Spleen (tissue), 13 donors: ENCODE results near the gene ZGRF1. TPM values are rescaled to one million over a fixed set of nuclear protein-coding genes. Genes with fewer than 3 reads are reported as not detected.

Source experiments
- DNase-seq: peaks from one replicate; pipeline ENCODE4 v3.0.0-alpha.2; 2020
- H3K27ac ChIP-seq, 8 donors: fragments of 200-600 bp; sonication (generic) in 7 of 8; 1 replicate in 4 of 8; 2 replicates in 4 of 8; pipeline versions ENCODE4 v1.5.0 to v1.8.0; 2016 to 2021; ENCODE audit warnings: inconsistent platforms in 4 of 8, mild to moderate bottlenecking in 4 of 8, moderate library complexity in 1 of 8
- H3K27me3 ChIP-seq, 7 donors: fragments of 200-600 bp; sonication (generic) in 6 of 7; replicated peaks in 1 of 7; 1 replicate in 4 of 7; 2 replicates in 3 of 7; pipeline versions ENCODE4 v1.5.0 to v1.8.0; 2016 to 2021; ENCODE audit warnings: inconsistent platforms in 3 of 7, mild to moderate bottlenecking in 1 of 7
- H3K36me3 ChIP-seq, 6 donors: fragments of 200-600 bp; sonication (generic) in 5 of 6; 1 replicate in 4 of 6; 2 replicates in 2 of 6; pipeline versions ENCODE4 v1.5.0 to v1.8.0; 2016 to 2021; ENCODE audit warnings: inconsistent platforms in 2 of 6
- H3K4me1 ChIP-seq, 6 donors: fragments of 200-600 bp; sonication (generic) in 5 of 6; 1 replicate in 3 of 6; 2 replicates in 3 of 6; pipeline versions ENCODE4 v1.5.0 to v1.8.0; 2016 to 2021; ENCODE audit warnings: inconsistent platforms in 3 of 6
- H3K4me3 ChIP-seq, 8 donors: fragments of 200-600 bp; sonication (generic) in 7 of 8; 1 replicate in 4 of 8; 2 replicates in 4 of 8; pipeline versions ENCODE4 v1.5.0 to v1.8.0; 2016 to 2021; ENCODE audit warnings: inconsistent platforms in 4 of 8, mild to moderate bottlenecking in 4 of 8, moderate library complexity in 2 of 8
- H3K9me3 ChIP-seq, 8 donors: fragments of 200-600 bp; sonication (generic) in 7 of 8; 1 replicate in 4 of 8; 2 replicates in 4 of 8; pipeline versions ENCODE4 v1.5.0 to v1.8.0; 2016 to 2021; ENCODE audit warnings: inconsistent platforms in 4 of 8
- CTCF ChIP-seq, 11 experiments: fragments of 200-600 bp in 7 of 11; fragments of 450-650 bp in 4 of 11; sonication (generic) in 4 of 11; IDR thresholded peaks in 8 of 11; conservative IDR thresholded peaks in 3 of 11; 1 replicate in 7 of 11; 2 replicates in 4 of 11; pipeline versions ENCODE4 v1.4.0 to v1.8.0; 2016 to 2021; ENCODE audit warnings: antibody characterized with exemption in 11 of 11, inconsistent platforms in 4 of 11, mild to moderate bottlenecking in 1 of 11
- POLR2A ChIP-seq, 3 donors: fragments of 450-650 bp; IDR thresholded peaks; one replicate each; pipeline ENCODE4 v1.5.1; 2017; ENCODE audit warnings: antibody characterized with exemption in 3 of 3, mild to moderate bottlenecking in 1 of 3
- POLR2AphosphoS5 ChIP-seq, 3 donors: sonication (generic); formaldehyde crosslinking; IDR thresholded peaks; one replicate each; pipeline ENCODE4 v1.5.1; 2017; ENCODE audit warnings: antibody characterized with exemption in 3 of 3
- WGBS, 5 donors: extraction: QIAGEN DNeasy Blood & Tissue Kit in 3 of 5; methylation state at CpG; one replicate each; pipeline versions ENCODE4 v1.1.5 to v1.1.7; 2013 to 2018; 5-methylcytosine and 5-hydroxymethylcytosine counted together
- intact Hi-C: fragments of 100-400 bp; cut with DNase I; formaldehyde crosslinking; loops from one replicate; pipeline ENCODE4 v1.15.0; 2023; ENCODE audit warnings: low total_unique reads
- long read RNA-seq, 2 donors: transcript quantifications; one replicate each; lab custom pipeline, GENCODE V29; 2026
- polyA plus RNA-seq, 3 donors: library from polyadenylated mRNA; stranded (reverse); fragments of 200-250 nt; gene quantifications; one replicate each; pipeline ENCODE4 v1.2.1, GENCODE V29; 2013
- total RNA-seq, 7 donors: library from RNA; depleted of rRNA in 3 of 7; stranded (reverse); fragments of >200 nt in 3 of 7; fragmentation: NEBNext Ultra II Directional in 4 of 7; extraction: Animal tissue kit (Norgen Biotek cat#: 25700) in 4 of 7; gene quantifications; one replicate each; pipeline versions ENCODE4 v1.1.0 to v1.2.1, GENCODE V29; 2016 to 2021
- donor health status: healthy with polysubstance abuse.
- donor health status: DM: no; HTN: no; CAD: no; lungs with moderate emphysema.
- donor health status: DM: no; HTN: no; CAD: no.
- donor health status: Bipolar disorder and iron deficiency.
- donor health status: healthy.
- donor health status: DM: no; HTN: no; CAD: no.
- donor health status: DM: yes; HTN: yes; CAD: no.

Gene ZGRF1
- total RNA-seq (10 to 100 TPM in 5 of 7 donors, 1 to 10 TPM in 2; 8.5 to 20.8 (median 12.8) TPM), polyA plus RNA-seq (1 to 10 TPM; 4.4 to 7.3 (median 5.4) TPM)
- long read RNA-seq, donor 1 = 0 reads
- long read RNA-seq, donor 2, partial matches to known transcripts = 51 of 84 reads
- long read RNA-seq, donor 2, other reads (novel, unspliced or antisense) = 32 of 84 reads

GRCh38 chr4:112636688-112637551 lies at the start of gene ZGRF1, which contains the start of gene LARP7:
Gene ZGRF1, minus strand, starts transcription at chr4:112636909. Its CDS starts 3,733 bp downstream, at chr4:112633176.
Gene LARP7, plus strand, starts transcription at chr4:112637143. Its CDS starts 7,527 bp downstream, at chr4:112644670.
- Histone ChIP-seq H3K27ac (peak within 1 kb of the TSS; percentile 88 to 99 (median 96)), H3K27me3 (no peaks in the 10 kb centered on the region), H3K4me3 (peak within 1 kb of the TSS; percentile 58 to 77 (median 66)), H3K9me3 (no peaks in the 10 kb centered on the region), H3K4me1 (peaks cover 20 to 75% (median 44%) of the 10 kb centered on the region in 6 donors), H3K36me3 (peaks cover 0 to 35% (median 0%) of the 10 kb centered on the region in 6 donors)
- intact Hi-C loops = no loop called here
- TF ChIP-seq POLR2AphosphoS5 (IDR thresholded peaks at IDR 0.05) = peak; percentile 83 to 88 (median 88)
- no peak for TF ChIP-seq POLR2A (IDR thresholded peaks at IDR 0.05)
- TF ChIP-seq CTCF (IDR thresholded peaks at IDR 0.05 in 8 of 11, conservative IDR thresholded peaks at IDR 0.05 in 3 of 11) = peak; percentile 92 to 100 (median 99)
- WGBS, 5 donors = 0 to 1% (median 0%) methylated on average over 66 of the region's 66 CpGs
- peak; percentile 99 for DNase-seq

GRCh38 chr4:112680996-112681395 lies 44.3 kb upstream of the ZGRF1 start:
- no peak for DNase-seq
- Histone ChIP-seq H3K4me3 (no peak overlapping the region), H3K4me1 (no peaks in the 10 kb centered on the region), H3K27ac (no peak overlapping the region), H3K9me3 (no peaks in the 10 kb centered on the region), H3K27me3 (no peaks in the 10 kb centered on the region), H3K36me3 (no peaks in the 10 kb centered on the region)
- TF ChIP-seq POLR2AphosphoS5 (IDR thresholded peaks at IDR 0.05) (no peak), POLR2A (IDR thresholded peaks at IDR 0.05) (no peak), CTCF (IDR thresholded peaks at IDR 0.05 in 8 of 11, conservative IDR thresholded peaks at IDR 0.05 in 3 of 11) (no peak)
- intact Hi-C loops = no loop called here
- 49 to 79% (median 63%) methylated on average over 2 of the region's 2 CpGs for WGBS, 5 donors

GRCh38 chr4:112677519-112678091 lies 40.9 kb upstream of the ZGRF1 start:
- Histone ChIP-seq H3K27ac (no peak overlapping the region), H3K36me3 (no peaks in the 10 kb centered on the region), H3K27me3 (no peaks in the 10 kb centered on the region), H3K4me1 (no peaks in the 10 kb centered on the region), H3K9me3 (no peaks in the 10 kb centered on the region), H3K4me3 (no peak overlapping the region)
- intact Hi-C loops = no loop called here
- 64 to 85% (median 76%) methylated on average over 2 of the region's 2 CpGs for WGBS, 5 donors
- no peak for DNase-seq
- TF ChIP-seq CTCF (IDR thresholded peaks at IDR 0.05 in 8 of 11, conservative IDR thresholded peaks at IDR 0.05 in 3 of 11) (no peak), POLR2A (IDR thresholded peaks at IDR 0.05) (no peak), POLR2AphosphoS5 (IDR thresholded peaks at IDR 0.05) (no peak)

GRCh38 chr4:112674376-112674775 lies 37.7 kb upstream of the ZGRF1 start:
- intact Hi-C loops = no loop called here
- H3K9me3 ChIP-seq = no peaks in the 10 kb centered on the region
- DNase-seq = no peak
- 38 to 85% (median 65%) methylated on average over 1 of the region's 1 CpG for WGBS, 5 donors
- H3K4me1 ChIP-seq = no peaks in the 10 kb centered on the region
- no peaks in the 10 kb centered on the region for H3K27me3 ChIP-seq
- TF ChIP-seq POLR2AphosphoS5 (IDR thresholded peaks at IDR 0.05) (no peak), POLR2A (IDR thresholded peaks at IDR 0.05) (no peak), CTCF (IDR thresholded peaks at IDR 0.05 in 8 of 11, conservative IDR thresholded peaks at IDR 0.05 in 3 of 11) (no peak)
- no peaks in the 10 kb centered on the region for H3K36me3 ChIP-seq
- H3K4me3 ChIP-seq = no peak overlapping the region
- H3K27ac ChIP-seq = no peak overlapping the region
